Right ventricle myocardium superior (tissue), 1 donor: ENCODE results near the gene RALGPS2. TPM values are rescaled to one million over a fixed set of nuclear protein-coding genes. Genes with fewer than 3 reads are reported as not detected.
"Not testable (repeated sequence)": the region's sequence is repeated elsewhere in the genome, so short reads cannot be mapped to it uniquely, and the experiment has no call there.

Source experiments
- ATAC-seq: fragments of 200-7000 bp; cut with Tn5 transposase; one replicate; pipeline ENCODE4 v1.9.1; 2020; ENCODE audit warnings: mild to moderate bottlenecking; ENCODE audit not compliant: poor library complexity
- DNase-seq: peaks from one replicate; pipeline ENCODE4 v3.0.0-alpha.2; 2020
- intact Hi-C: fragments of 100-400 bp; cut with DNase I; formaldehyde crosslinking; loops from one replicate; pipeline ENCODE4 v1.11.2; 2022
- total RNA-seq: library from RNA; stranded (reverse); fragmentation: NEBNext Ultra II Directional; extraction: Animal tissue kit (Norgen Biotek cat#: 25700); gene quantifications from one replicate; pipeline ENCODE4 v1.2.1, GENCODE V29; 2021
- donor health status: DM: no; HTN: yes; CAD: no; lungs with severe emphysema.

The RALGPS2 gene
- total RNA-seq, 1 donor from 2014 or later: 13.8 TPM

DNA sequence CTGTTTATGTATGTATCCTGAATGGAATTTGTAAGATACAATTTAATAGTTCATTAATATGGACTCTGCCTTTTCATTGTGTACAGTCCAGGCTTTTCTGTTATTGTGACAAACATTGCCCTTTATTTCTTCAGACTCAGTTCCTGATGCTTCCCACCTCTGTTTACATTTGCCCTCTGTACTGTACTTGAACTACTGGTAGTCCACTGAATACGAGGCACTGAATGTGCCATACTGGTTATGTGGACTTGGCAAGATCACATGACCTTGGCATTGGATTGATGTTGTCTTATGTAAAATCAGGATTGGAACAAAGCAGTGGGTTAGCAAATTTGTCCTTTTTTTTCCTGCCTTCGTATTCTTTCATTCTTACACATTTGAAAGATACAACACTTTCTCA is 27.8 kb downstream of the RALGPS2 start:
- intact Hi-C loops: loop anchor here (2.0 kb wide), 1 partner anchor 210 kb away; no protein-coding TSS in a partner anchor
- no peak for DNase-seq
- no peak for ATAC-seq

GRCh38 chr1:178754655-178755256 is 29.7 kb downstream of the RALGPS2 start:
- ATAC-seq, intact Hi-C loops, DNase-seq: not testable (repeated sequence)

DNA sequence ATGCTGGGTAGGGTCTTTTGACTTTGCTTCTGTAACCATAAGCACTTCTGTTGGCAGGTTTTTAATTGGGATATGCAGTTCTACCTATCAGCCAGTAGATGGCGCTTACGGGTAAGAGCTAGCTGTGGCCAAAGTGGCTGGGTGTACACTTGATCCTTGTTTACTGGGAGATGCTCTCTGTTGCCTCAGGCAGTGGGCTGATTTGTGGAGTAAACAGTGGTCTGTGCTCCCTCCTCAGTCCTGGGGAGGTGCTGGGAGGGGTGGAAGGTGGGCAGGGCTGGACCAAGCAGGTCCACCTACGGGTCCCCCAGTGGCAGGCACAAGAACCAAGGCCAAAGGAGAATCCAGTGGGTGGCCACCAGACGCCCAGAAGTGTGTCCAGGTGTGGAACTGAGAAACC is 43.4 kb downstream of the RALGPS2 start:
- ATAC-seq (peak; percentile 39), DNase-seq (no peak)
- intact Hi-C loops: no loop called here

DNA sequence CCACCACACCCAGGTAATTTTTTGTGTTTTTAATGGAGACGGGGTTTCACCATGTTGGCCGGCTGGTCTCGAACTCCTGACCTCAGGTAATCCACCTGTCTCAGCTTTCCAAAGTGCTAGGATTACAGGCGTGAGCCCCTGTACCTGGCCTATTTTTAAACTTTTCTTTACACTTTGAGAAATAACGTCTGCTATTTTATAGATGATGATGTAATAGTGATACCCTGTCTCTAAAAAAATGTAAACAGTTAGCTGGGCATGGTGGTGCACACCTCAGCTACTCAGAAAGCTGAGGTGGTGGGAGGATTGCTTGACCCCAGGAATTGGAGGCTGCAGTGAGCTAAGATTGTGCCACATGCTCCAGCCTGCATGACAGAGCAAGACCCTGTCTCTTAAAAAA is 47.9 kb downstream of the RALGPS2 start:
- intact Hi-C loops: loop anchor here (5.0 kb wide), 1 partner anchor 229 kb away; no protein-coding TSS in a partner anchor
- DNase-seq (no peak), ATAC-seq (no peak)

GRCh38 chr1:178774263-178774662 is 49.2 kb downstream of the RALGPS2 start:
- DNase-seq: no peak
- ATAC-seq: peak; percentile 41
- intact Hi-C loops: loop anchor here (5.0 kb wide), 1 partner anchor 228 kb away; no protein-coding TSS in a partner anchor

- intact Hi-C loops: no loop called here
- no peak for ATAC-seq
- DNase-seq: no peak
Observed at GRCh38 chr1:178776553-178776952, 51.5 kb downstream of the RALGPS2 start.

- intact Hi-C loops: no loop called here
- ATAC-seq (no peak), DNase-seq (no peak)
Observed at GRCh38 chr1:178781533-178782330, 56.7 kb downstream of the RALGPS2 start.

DNA sequence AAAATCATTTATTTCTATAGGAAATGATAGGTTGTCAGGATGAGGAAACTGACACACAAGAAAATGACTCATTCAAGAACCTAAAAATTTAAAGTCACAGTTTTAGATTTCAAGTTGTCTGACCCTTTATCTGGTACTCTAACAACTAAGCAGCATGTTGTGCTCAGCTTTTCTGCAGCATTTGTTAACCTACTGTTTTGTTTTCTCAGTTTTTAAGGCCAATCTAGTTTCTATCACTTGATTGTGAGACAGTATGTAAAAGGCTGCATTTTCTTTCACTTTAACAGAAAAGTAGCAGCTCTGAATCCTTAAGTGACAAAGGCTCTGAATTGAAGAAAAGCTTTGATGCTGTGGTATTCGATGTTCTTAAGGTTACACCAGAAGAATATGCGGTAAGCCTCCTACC is 59.1 kb downstream of the RALGPS2 start:
- DNase-seq (no peak), ATAC-seq (no peak)
- intact Hi-C loops: no loop called here

DNA sequence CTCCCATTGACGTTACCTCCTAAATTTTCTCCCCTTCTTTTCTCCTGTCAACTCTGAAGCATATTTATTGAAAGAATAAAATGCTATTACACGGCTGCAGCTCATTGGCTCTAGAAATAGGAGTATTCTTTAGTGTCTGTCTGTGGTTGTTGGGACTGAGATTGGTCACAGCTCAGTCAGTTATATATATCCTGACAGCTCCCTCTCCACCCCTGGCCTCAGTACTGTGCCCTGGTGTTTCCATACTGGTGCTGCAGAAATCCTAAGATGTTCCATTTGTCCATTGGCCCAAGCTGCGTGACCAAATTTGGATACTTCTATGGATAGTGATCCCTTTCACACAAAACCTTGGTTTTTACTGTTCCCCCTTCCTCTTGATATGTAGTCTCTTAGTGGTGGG is 67.3 kb downstream of the RALGPS2 start:
- no peak for ATAC-seq
- intact Hi-C loops: no loop called here

GRCh38 chr1:178796013-178796412 is 71.0 kb downstream of the RALGPS2 start:
- ATAC-seq (no peak), DNase-seq (no peak)
- intact Hi-C loops: no loop called here

More for the DNA sequence above, 67.3 kb downstream of the RALGPS2 start:
- DNase-seq: no peak

- intact Hi-C loops: no loop called here
- ATAC-seq (no peak), DNase-seq (no peak)
Observed at GRCh38 chr1:178797590-178797989, 72.5 kb downstream of the RALGPS2 start.

- DNase-seq: no peak
- no peak for ATAC-seq
- intact Hi-C loops: no loop called here
Observed at GRCh38 chr1:178798232-178798861, 73.3 kb downstream of the RALGPS2 start.

GRCh38 chr1:178802873-178803272 is 77.8 kb downstream of the RALGPS2 start:
- DNase-seq (no peak), ATAC-seq (no peak)
- intact Hi-C loops: no loop called here

GRCh38 chr1:178806665-178807300 is 81.7 kb downstream of the RALGPS2 start:
- DNase-seq (no peak), ATAC-seq (no peak)
- intact Hi-C loops: no loop called here

GRCh38 chr1:178808529-178808928 is 83.5 kb downstream of the RALGPS2 start:
- intact Hi-C loops: no loop called here
- no peak for ATAC-seq
- DNase-seq: no peak

GRCh38 chr1:178810585-178810984 is 85.5 kb downstream of the RALGPS2 start:
- no peak for DNase-seq
- ATAC-seq: no peak
- intact Hi-C loops: loop anchor here (5.0 kb wide), 1 partner anchor 192 kb away; no protein-coding TSS in a partner anchor

GRCh38 chr1:178818416-178818815 is 93.4 kb downstream of the RALGPS2 start:
- no peak for ATAC-seq
- DNase-seq: no peak
- intact Hi-C loops: no loop called here

- intact Hi-C loops: no loop called here
- ATAC-seq (no peak), DNase-seq (no peak)
Observed at GRCh38 chr1:178819123-178819522, 94.1 kb downstream of the RALGPS2 start.
